ENCODE measurements around the gene OPTC. TPM values are rescaled to one million over a fixed set of nuclear protein-coding genes. Genes with fewer than 3 reads are reported as not detected.

OPTC gene
- total and polyA plus RNA-seq, 2 of the 8 experiments (the other 6 are each of a cell fraction or from before 2014, with no cell fraction given) = 1.1 to 4.0 TPM

DNA sequence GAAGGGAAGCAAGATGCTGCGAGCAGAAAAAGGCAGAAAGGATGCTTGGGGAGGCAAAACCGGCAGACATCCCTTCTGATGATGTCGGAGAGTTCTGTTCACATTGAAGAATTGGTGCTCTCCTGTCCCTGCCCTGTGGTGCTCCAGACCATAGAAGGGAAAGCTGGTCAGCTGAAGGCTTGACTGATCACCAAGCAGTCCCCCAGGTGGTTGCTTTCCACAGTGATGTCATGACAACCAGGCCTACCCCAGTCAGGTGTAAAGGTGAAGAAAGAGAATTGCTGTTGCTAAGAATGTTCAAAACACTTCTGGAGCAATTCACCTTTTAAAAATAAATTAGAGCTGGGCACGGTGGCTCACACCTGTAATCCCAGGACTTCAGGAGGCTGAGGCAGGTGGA, 59.5 kb downstream of the OPTC start (continued):
- TF ChIP-seq, protein P1, sequence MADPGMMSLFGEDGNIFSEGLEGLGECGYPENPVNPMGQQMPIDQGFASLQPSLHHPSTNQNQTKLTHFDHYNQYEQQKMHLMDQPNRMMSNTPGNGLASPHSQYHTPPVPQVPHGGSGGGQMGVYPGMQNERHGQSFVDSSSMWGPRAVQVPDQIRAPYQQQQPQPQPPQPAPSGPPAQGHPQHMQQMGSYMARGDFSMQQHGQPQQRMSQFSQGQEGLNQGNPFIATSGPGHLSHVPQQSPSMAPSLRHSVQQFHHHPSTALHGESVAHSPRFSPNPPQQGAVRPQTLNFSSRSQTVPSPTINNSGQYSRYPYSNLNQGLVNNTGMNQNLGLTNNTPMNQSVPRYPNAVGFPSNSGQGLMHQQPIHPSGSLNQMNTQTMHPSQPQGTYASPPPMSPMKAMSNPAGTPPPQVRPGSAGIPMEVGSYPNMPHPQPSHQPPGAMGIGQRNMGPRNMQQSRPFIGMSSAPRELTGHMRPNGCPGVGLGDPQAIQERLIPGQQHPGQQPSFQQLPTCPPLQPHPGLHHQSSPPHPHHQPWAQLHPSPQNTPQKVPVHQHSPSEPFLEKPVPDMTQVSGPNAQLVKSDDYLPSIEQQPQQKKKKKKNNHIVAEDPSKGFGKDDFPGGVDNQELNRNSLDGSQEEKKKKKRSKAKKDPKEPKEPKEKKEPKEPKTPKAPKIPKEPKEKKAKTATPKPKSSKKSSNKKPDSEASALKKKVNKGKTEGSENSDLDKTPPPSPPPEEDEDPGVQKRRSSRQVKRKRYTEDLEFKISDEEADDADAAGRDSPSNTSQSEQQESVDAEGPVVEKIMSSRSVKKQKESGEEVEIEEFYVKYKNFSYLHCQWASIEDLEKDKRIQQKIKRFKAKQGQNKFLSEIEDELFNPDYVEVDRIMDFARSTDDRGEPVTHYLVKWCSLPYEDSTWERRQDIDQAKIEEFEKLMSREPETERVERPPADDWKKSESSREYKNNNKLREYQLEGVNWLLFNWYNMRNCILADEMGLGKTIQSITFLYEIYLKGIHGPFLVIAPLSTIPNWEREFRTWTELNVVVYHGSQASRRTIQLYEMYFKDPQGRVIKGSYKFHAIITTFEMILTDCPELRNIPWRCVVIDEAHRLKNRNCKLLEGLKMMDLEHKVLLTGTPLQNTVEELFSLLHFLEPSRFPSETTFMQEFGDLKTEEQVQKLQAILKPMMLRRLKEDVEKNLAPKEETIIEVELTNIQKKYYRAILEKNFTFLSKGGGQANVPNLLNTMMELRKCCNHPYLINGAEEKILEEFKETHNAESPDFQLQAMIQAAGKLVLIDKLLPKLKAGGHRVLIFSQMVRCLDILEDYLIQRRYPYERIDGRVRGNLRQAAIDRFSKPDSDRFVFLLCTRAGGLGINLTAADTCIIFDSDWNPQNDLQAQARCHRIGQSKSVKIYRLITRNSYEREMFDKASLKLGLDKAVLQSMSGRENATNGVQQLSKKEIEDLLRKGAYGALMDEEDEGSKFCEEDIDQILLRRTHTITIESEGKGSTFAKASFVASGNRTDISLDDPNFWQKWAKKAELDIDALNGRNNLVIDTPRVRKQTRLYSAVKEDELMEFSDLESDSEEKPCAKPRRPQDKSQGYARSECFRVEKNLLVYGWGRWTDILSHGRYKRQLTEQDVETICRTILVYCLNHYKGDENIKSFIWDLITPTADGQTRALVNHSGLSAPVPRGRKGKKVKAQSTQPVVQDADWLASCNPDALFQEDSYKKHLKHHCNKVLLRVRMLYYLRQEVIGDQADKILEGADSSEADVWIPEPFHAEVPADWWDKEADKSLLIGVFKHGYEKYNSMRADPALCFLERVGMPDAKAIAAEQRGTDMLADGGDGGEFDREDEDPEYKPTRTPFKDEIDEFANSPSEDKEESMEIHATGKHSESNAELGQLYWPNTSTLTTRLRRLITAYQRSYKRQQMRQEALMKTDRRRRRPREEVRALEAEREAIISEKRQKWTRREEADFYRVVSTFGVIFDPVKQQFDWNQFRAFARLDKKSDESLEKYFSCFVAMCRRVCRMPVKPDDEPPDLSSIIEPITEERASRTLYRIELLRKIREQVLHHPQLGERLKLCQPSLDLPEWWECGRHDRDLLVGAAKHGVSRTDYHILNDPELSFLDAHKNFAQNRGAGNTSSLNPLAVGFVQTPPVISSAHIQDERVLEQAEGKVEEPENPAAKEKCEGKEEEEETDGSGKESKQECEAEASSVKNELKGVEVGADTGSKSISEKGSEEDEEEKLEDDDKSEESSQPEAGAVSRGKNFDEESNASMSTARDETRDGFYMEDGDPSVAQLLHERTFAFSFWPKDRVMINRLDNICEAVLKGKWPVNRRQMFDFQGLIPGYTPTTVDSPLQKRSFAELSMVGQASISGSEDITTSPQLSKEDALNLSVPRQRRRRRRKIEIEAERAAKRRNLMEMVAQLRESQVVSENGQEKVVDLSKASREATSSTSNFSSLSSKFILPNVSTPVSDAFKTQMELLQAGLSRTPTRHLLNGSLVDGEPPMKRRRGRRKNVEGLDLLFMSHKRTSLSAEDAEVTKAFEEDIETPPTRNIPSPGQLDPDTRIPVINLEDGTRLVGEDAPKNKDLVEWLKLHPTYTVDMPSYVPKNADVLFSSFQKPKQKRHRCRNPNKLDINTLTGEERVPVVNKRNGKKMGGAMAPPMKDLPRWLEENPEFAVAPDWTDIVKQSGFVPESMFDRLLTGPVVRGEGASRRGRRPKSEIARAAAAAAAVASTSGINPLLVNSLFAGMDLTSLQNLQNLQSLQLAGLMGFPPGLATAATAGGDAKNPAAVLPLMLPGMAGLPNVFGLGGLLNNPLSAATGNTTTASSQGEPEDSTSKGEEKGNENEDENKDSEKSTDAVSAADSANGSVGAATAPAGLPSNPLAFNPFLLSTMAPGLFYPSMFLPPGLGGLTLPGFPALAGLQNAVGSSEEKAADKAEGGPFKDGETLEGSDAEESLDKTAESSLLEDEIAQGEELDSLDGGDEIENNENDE (IDR thresholded peaks at IDR 0.05; ENCODE audit: insufficient replicate concordance, low read length) = no peak
- TF ChIP-seq GTF2F1 (IDR thresholded peaks at IDR 0.05; ENCODE audit: borderline replicate concordance, low read depth, low read length) (no peak), KDM1A (IDR thresholded peaks at IDR 0.05; ENCODE audit: borderline replicate concordance, low read length) (no peak), MAFK (IDR thresholded peaks at IDR 0.05; ENCODE audit: low read depth, low read length) (no peak), CHD1 (IDR thresholded peaks at IDR 0.05; ENCODE audit: low read depth, low read length) (no peak)
